GM12872 (cell line): Measurements from ENCODE around the gene TARBP1.

Source experiments
- TF ChIP-seq, protein P1 (sequence below): IDR thresholded peaks from 3 replicates; pipeline ENCODE4 v1.5.1; 2011; ENCODE audit warnings: low read depth, mild to moderate bottlenecking, low read length, moderate library complexity; ENCODE audit not compliant: insufficient read depth

TARBP1 gene

DNA sequence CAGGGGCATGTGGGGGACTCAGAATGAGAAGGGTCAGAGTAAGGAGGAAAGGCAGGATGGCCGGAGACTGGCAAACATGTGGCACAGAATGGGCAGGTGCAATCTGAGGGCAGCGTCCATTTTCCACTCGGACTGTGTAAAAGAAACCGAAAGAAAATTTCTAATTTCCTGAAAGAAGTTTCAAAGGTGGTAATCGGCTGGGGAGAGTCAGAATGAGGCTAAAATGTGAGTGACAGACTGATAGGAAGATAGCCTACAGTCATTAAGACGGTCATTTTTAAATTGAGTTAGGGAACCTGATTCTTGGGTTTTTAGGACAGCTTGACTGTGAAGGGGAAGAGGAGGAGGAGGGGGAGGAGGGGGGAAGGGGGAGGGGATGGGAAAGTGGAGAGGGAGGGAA lies 82.1 kb downstream of the TARBP1 start:
- TF ChIP-seq, protein P1, sequence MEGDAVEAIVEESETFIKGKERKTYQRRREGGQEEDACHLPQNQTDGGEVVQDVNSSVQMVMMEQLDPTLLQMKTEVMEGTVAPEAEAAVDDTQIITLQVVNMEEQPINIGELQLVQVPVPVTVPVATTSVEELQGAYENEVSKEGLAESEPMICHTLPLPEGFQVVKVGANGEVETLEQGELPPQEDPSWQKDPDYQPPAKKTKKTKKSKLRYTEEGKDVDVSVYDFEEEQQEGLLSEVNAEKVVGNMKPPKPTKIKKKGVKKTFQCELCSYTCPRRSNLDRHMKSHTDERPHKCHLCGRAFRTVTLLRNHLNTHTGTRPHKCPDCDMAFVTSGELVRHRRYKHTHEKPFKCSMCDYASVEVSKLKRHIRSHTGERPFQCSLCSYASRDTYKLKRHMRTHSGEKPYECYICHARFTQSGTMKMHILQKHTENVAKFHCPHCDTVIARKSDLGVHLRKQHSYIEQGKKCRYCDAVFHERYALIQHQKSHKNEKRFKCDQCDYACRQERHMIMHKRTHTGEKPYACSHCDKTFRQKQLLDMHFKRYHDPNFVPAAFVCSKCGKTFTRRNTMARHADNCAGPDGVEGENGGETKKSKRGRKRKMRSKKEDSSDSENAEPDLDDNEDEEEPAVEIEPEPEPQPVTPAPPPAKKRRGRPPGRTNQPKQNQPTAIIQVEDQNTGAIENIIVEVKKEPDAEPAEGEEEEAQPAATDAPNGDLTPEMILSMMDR, result no peak

DNA sequence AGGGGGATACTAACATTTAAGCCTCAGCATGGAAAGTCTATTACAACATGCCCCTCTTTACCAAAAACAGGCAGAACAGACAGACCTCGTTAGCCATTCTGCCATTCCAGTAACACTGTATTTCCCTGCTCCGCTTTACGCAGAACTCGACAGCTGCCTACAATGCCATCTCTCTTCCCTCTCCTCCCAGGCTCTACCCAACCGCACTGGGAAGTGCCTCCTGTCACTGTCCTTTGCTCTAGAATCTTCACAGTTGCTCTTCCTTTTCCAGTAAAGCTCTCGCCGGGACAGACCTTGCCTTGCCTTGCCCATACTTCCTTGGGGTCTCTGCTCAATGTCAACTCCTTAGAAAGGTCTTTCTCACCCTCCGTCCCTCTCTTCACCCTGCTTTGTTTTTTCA lies 82.9 kb downstream of the TARBP1 start:
- TF ChIP-seq, protein P1, result no peak

DNA sequence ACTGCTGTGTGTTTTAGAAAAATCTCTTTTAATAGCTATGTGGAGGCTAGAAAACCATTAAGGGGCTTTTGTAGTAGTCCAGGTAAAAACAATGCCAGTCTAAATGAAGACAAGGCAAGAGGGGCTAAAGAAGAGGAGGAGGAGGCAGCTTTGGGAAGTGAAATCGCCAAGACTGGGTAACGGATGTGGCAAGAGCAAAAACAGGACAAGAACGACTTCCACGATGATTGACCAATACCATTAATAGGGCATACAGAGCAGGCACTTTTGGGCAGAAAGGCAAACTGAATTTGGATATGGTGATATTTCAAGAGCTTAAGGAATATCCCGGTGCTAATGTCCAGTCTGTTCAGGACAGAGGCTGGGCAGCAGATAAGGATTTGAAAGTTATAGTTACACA lies 83.7 kb downstream of the TARBP1 start:
- TF ChIP-seq, protein P1, result no peak

DNA sequence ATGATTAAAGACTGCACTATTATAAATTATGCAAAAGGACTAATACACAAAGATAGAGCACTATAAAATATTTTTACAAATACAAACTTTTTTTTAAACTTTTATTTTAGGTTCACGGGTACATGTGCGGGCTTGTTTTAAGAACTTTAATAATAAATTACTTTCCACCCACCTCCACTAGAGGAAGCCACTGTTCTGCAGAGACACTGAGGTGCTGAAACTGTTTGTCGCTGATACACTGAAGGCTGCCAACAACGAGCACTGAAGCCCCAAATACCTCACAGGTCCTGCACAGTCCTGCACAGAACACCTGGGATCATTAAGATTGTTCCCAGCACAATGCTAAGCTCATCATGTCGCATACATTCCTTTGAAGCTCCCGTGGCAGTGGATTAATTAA lies 85.8 kb downstream of the TARBP1 start:
- TF ChIP-seq, protein P1, result no peak

DNA sequence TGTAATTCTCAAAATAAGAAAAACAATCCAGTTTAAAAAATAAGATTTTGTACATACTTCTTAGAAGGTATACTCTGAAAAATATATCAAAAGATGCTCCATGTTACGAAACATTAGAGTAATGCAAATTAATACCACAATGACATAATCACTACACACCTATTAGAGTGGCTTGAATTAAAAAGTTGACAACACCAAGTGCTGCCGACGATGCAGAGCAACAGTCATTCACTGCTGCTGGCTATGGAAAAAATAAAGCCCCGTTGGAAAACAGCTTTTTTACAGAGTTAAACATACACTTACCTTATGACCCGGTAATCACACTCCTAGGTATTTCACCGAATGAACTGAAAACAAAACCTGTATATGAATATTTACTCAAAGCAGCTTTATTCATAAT lies 90.9 kb downstream of the TARBP1 start:
- TF ChIP-seq, protein P1, result no peak

DNA sequence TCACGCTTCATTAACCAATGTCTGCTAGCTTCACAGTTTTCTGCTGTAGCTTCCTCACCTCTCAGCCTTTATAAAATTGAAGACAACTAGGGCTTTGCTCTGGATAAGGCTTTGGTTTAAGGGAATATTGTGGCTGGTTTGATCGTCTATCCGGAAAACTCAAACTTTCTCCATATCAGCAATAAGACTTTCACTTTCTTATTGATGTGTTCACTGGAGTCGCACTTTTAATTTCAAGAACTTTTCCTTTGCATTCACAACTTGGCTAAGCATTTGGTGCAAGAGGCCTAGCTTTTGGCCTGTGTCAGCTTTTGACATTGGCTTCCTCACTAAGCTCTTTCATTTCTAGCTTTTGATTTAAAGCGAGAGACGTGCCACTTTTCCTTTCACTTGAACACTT lies 92.9 kb downstream of the TARBP1 start:
- TF ChIP-seq, protein P1, result no peak

DNA sequence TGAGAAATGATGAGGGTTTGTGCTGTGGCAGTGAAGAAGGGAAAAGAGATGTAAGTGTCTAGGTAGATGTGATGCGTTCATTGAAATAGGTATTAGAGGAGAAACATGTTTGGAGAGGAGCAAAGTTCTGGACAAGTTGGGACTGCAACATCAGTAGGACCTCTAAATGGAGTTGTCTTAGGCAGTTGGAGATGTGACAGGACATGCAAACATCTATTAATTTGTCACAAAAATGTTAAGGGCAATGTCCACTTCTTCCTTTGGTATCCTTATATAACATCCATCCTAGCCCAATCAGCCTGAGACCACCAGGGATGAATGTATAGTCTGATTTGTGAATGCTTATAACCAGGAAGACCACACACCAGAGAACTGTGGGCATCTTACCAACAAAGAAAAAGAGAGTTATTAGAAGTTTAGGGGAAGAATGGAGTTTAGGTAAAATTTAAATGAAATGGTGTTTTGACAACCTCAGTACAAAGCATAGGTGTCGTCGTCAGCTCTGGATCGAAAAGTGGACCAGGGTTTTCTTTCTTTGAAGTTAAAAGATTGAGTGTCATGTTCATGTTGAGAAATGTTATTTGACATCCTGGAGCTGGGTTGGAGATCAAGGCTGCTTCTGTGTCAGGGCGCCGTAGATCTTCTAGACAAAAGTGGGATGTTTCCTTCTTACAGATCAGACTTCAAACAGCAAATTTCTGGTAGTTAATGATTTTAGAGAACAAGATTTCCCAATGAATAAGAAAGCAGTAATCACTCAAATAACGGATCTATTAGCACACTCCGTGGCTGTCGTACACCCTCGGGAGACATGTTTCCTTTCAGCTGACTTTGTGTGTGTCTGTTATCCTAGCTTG lies 97.1 kb downstream of the TARBP1 start:
- TF ChIP-seq, protein P1, result no peak
